NCI-H1105 treated with DMSO at 0.1 percent for 48 hours (cell line): ENCODE results near the gene PPARD.
"Not testable (repeated sequence)": the region's sequence is repeated elsewhere in the genome, so short reads cannot be mapped to it uniquely, and the experiment has no call there.

Source experiments
- DNase-seq: peaks from one replicate; lab custom pipeline; 2025; lab: John Stamatoyannopoulos, UW

Gene PPARD

GRCh38 chr6:35438378-35439065 lies 96.2 kb downstream of the PPARD start:
- not testable (repeated sequence) for DNase-seq

GRCh38 chr6:35439308-35439707 lies 97.0 kb downstream of the PPARD start:
- DNase-seq: no peak

- no peak for DNase-seq
These were observed 98.8 kb downstream of the PPARD start for GRCh38 chr6:35441205-35441604.

GRCh38 chr6:35441642-35442041 lies 99.3 kb downstream of the PPARD start:
- no peak for DNase-seq

- DNase-seq: no peak
These were observed 100.3 kb downstream of the PPARD start for GRCh38 chr6:35442693-35443092.

GRCh38 chr6:35443341-35444030 lies 101.1 kb downstream of the PPARD start:
- no peak for DNase-seq

GRCh38 chr6:35445691-35446090 lies 103.3 kb downstream of the PPARD start:
- no peak for DNase-seq

- DNase-seq: no peak
These were observed 105.8 kb downstream of the PPARD start for GRCh38 chr6:35448191-35448590.

- DNase-seq: peak; percentile 84
These were observed 107.0 kb downstream of the PPARD start for GRCh38 chr6:35449287-35449881.

GRCh38 chr6:35451354-35452182 lies 109.2 kb downstream of the PPARD start:
- no peak for DNase-seq

- DNase-seq: peak; percentile 82
These were observed 110.1 kb downstream of the PPARD start, which contains the start of gene FANCE for GRCh38 chr6:35452183-35453090. Gene FANCE (plus strand): TSS chr6:35452338. CDS start chr6:35452546, 208 bp downstream.

GRCh38 chr6:35453236-35453635 lies 110.9 kb downstream of the PPARD start:
- DNase-seq: peak; percentile 7

GRCh38 chr6:35454391-35455110 lies 112.2 kb downstream of the PPARD start:
- no peak for DNase-seq

GRCh38 chr6:35457907-35458306 lies 115.5 kb downstream of the PPARD start:
- no peak for DNase-seq

- DNase-seq: no peak
These were observed 118.9 kb downstream of the PPARD start for GRCh38 chr6:35461270-35461669.

GRCh38 chr6:35463292-35463691 lies 120.9 kb downstream of the PPARD start:
- DNase-seq: no peak

- DNase-seq: no peak
These were observed 123.3 kb downstream of the PPARD start for GRCh38 chr6:35465646-35466045.

GRCh38 chr6:35468181-35468979 lies 126.0 kb downstream of the PPARD start, which contains the start of gene RPL10A:
Gene RPL10A (plus strand): TSS chr6:35468401. CDS start chr6:35468435, 34 bp downstream.
- DNase-seq: peak; percentile 97

- DNase-seq: no peak
These were observed 126.8 kb downstream of the PPARD start for GRCh38 chr6:35468980-35469750.
